Caco-2 (cell line): ENCODE measurements around the gene AIDA. TPM values are rescaled to one million over a fixed set of nuclear protein-coding genes. Genes with fewer than 3 reads are reported as not detected.

ENCODE experiments used
- BruUV-seq: library from RNA; stranded (reverse); fragments of 400-500 nt; replicated peaks from 2 replicates; lab custom pipeline; 2021; lab: Mats Ljungman, UMichigan
- CTCF ChIA-PET: fragments of 300-600 bp; sonication (Branson Sonifier 250); formaldehyde crosslinking; loops from one replicate; lab custom pipeline; 2022; ENCODE audit warnings: antibody characterized with exemption; lab: Charles Lee
- POLR2A ChIA-PET: fragments of 300-600 bp; sonication (Branson Sonifier 250); formaldehyde crosslinking; loops from one replicate; lab custom pipeline; 2022; ENCODE audit warnings: antibody characterized with exemption; lab: Charles Lee
- DNase-seq, 2 experiments: peaks; one replicate each; pipeline versions ENCODE4 v3.0.0 to v3.0.0-alpha.2; 2020 to 2022
- H3K27me3 ChIP-seq: replicated peaks from 2 replicates; pipeline ENCODE4 v1.6.0; 2011; ENCODE audit warnings: low read length; ENCODE audit not compliant: control insufficient read depth, insufficient read depth
- H3K36me3 ChIP-seq: 2 replicates; pipeline ENCODE4 v1.5.1; 2011; ENCODE audit warnings: low read length; ENCODE audit not compliant: control insufficient read depth, insufficient read depth
- H3K4me1 ChIP-seq: fragments of 250-450 bp; sonication (Bioruptor Pico); 2 replicates; pipeline ENCODE4 v1.5.1; 2020; ENCODE audit warnings: mild to moderate bottlenecking
- H3K4me3 ChIP-seq: 2 replicates; pipeline ENCODE4 v1.5.1; 2011; ENCODE audit warnings: low read depth, mild to moderate bottlenecking, control low read depth, low read length
- H3K9me3 ChIP-seq: fragments of 250-450 bp; sonication (Bioruptor Pico); 2 replicates; pipeline ENCODE4 v1.5.1; 2020; ENCODE audit warnings: mild to moderate bottlenecking, moderate library complexity
- H3K27ac Mint-ChIP-seq: one replicate; pipeline ENCODE4 v1.8.0; 2022; ENCODE audit warnings: mixed read lengths; ENCODE audit not compliant: unreplicated experiment
- H3K27me3 Mint-ChIP-seq: one replicate; pipeline ENCODE4 v1.8.0; 2022; ENCODE audit warnings: mixed read lengths; ENCODE audit not compliant: insufficient read depth, unreplicated experiment
- H3K36me3 Mint-ChIP-seq: one replicate; pipeline ENCODE4 v1.8.0; 2022; ENCODE audit warnings: mild to moderate bottlenecking, mixed read lengths; ENCODE audit not compliant: insufficient read depth, unreplicated experiment
- H3K4me1 Mint-ChIP-seq: one replicate; pipeline ENCODE4 v1.8.0; 2022; ENCODE audit warnings: low read depth, mixed read lengths; ENCODE audit not compliant: unreplicated experiment
- H3K4me3 Mint-ChIP-seq: one replicate; pipeline ENCODE4 v1.8.0; 2022; ENCODE audit warnings: mild to moderate bottlenecking, moderate library complexity, mixed read lengths; ENCODE audit not compliant: unreplicated experiment
- H3K9me3 Mint-ChIP-seq: one replicate; pipeline ENCODE4 v1.8.0; 2022; ENCODE audit warnings: mixed read lengths; ENCODE audit not compliant: unreplicated experiment
- CTCF ChIP-seq, 2 experiments: fragments of 200-600 bp in 1 of 2; IDR thresholded peaks; 1 replicate in 1 of 2; 2 replicates in 1 of 2; pipeline versions ENCODE4 v1.5.1 to v1.8.0; 2011 to 2022; ENCODE audit warnings: antibody characterized with exemption in 1 of 2, control low read depth in 1 of 2, inconsistent platforms in 1 of 2, low read depth in 1 of 2, low read length in 1 of 2, mild to moderate bottlenecking in 1 of 2, moderate library complexity in 1 of 2; ENCODE audit not compliant: insufficient read depth in 1 of 2, severe bottlenecking in 1 of 2, unreplicated experiment in 1 of 2
- intact Hi-C: fragments of 100-400 bp; cut with micrococcal nuclease; formaldehyde crosslinking; loops from one replicate; pipeline ENCODE4 v1.10.0; 2022; ENCODE audit not compliant: unreplicated experiment
- total RNA-seq: library from RNA; stranded (reverse); gene quantifications from 2 replicates; pipeline ENCODE4 v1.2.3, GENCODE V29; 2022

AIDA gene
- total RNA-seq, 1 experiment from 2014 or later: 55.1 TPM

- BruUV-seq: no TSS peak
- Histone ChIP-seq H3K4me1 (no peaks in the 10 kb centered on the region), H3K36me3 (no peaks in the 10 kb centered on the region; the same call in 1 of the 2 replicates), H3K27me3 (no peaks in the 10 kb centered on the region), H3K4me3 (no peak overlapping the region), H3K9me3 (no peaks in the 10 kb centered on the region)
- no peak overlapping the region for H3K4me3 Mint-ChIP-seq
- no peaks in the 10 kb centered on the region for H3K27me3 Mint-ChIP-seq
- ChIA-PET POLR2A (no interaction called here), CTCF (no interaction called here)
- H3K27ac Mint-ChIP-seq: no peak overlapping the region
- no peak for DNase-seq
- no peak for TF ChIP-seq CTCF (IDR thresholded peaks at IDR 0.05; ENCODE audit: insufficient read depth in 1 of 2, low read depth in 1 of 2, low read length in 1 of 2, severe bottlenecking in 1 of 2, unreplicated experiment in 1 of 2)
- H3K9me3 Mint-ChIP-seq: no peaks in the 10 kb centered on the region
- intact Hi-C loops: no loop called here
- peaks cover 71% of the 10 kb centered on the region for H3K36me3 Mint-ChIP-seq
- H3K4me1 Mint-ChIP-seq: no peaks in the 10 kb centered on the region
These were observed 57.4 kb downstream of the AIDA start for GRCh38 chr1:222654849-222655248.

- BruUV-seq: no TSS peak
- H3K9me3 ChIP-seq: no peaks in the 10 kb centered on the region
- H3K4me1 ChIP-seq: no peaks in the 10 kb centered on the region
- POLR2A ChIA-PET: no interaction called here
- no peaks in the 10 kb centered on the region for H3K27me3 ChIP-seq
- no peak overlapping the region for H3K4me3 Mint-ChIP-seq
- H3K4me1 Mint-ChIP-seq: no peaks in the 10 kb centered on the region
- DNase-seq: no peak
- no peak overlapping the region for H3K4me3 ChIP-seq
- H3K27me3 Mint-ChIP-seq: no peaks in the 10 kb centered on the region
- H3K27ac Mint-ChIP-seq: no peak overlapping the region
- CTCF ChIA-PET: no interaction called here
- H3K9me3 Mint-ChIP-seq: no peaks in the 10 kb centered on the region
- H3K36me3 ChIP-seq: no peaks in the 10 kb centered on the region; the same call in 1 of the 2 replicates
- intact Hi-C loops: no loop called here
- H3K36me3 Mint-ChIP-seq: peaks cover 65% of the 10 kb centered on the region
- TF ChIP-seq CTCF (IDR thresholded peaks at IDR 0.05; ENCODE audit: insufficient read depth in 1 of 2, low read depth in 1 of 2, low read length in 1 of 2, severe bottlenecking in 1 of 2, unreplicated experiment in 1 of 2): no peak
These were observed 59.0 kb downstream of the AIDA start for GRCh38 chr1:222653178-222653827.

- ChIA-PET CTCF (no interaction called here), POLR2A (no interaction called here)
- no peak for TF ChIP-seq CTCF (IDR thresholded peaks at IDR 0.05; ENCODE audit: insufficient read depth in 1 of 2, low read depth in 1 of 2, low read length in 1 of 2, severe bottlenecking in 1 of 2, unreplicated experiment in 1 of 2)
- no peaks in the 10 kb centered on the region for H3K9me3 Mint-ChIP-seq
- peaks cover 60% of the 10 kb centered on the region for H3K36me3 Mint-ChIP-seq
- H3K27me3 ChIP-seq: no peaks in the 10 kb centered on the region
- no peaks in the 10 kb centered on the region for H3K27me3 Mint-ChIP-seq
- H3K9me3 ChIP-seq: no peaks in the 10 kb centered on the region
- intact Hi-C loops: no loop called here
- no peaks in the 10 kb centered on the region for H3K4me1 Mint-ChIP-seq
- no TSS peak for BruUV-seq
- H3K27ac Mint-ChIP-seq: no peak overlapping the region
- no peak for DNase-seq
- no peak overlapping the region for H3K4me3 Mint-ChIP-seq
- H3K4me1 ChIP-seq: no peaks in the 10 kb centered on the region
- no peak overlapping the region for H3K4me3 ChIP-seq
- H3K36me3 ChIP-seq: no peaks in the 10 kb centered on the region; the same call in 1 of the 2 replicates
These were observed 59.6 kb downstream of the AIDA start for GRCh38 chr1:222652676-222653075.
